GM18520 (cell line): ENCODE data around the gene C19orf81.

Experiments used
- ATAC-seq: cut with Tn5 transposase; IDR thresholded peaks from one replicate; pipeline ENCODE4 v1.9.1; 2021; ENCODE audit not compliant: unreplicated experiment

Gene C19orf81

DNA sequence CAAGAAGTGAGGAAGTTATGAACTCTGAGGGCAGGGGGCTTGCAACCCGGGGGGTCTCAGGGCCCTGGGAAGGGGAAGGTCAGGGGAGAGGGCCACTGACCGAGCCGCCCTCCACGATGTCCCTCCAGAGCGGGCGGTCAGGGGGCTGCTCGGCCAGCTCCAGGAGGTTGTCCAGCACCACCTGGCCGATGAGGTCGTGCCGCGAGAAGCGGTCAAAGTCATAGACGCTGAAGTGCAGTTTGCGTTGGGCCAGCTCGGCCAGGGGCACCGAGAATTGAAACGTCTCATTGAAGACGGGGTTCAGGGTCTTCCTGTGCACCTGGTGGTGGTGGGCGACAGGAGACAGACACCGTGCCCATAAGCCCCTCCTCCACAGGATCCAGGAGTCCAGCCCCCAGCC lies 20.1 kb upstream of the C19orf81 start:
- ATAC-seq: no peak

DNA sequence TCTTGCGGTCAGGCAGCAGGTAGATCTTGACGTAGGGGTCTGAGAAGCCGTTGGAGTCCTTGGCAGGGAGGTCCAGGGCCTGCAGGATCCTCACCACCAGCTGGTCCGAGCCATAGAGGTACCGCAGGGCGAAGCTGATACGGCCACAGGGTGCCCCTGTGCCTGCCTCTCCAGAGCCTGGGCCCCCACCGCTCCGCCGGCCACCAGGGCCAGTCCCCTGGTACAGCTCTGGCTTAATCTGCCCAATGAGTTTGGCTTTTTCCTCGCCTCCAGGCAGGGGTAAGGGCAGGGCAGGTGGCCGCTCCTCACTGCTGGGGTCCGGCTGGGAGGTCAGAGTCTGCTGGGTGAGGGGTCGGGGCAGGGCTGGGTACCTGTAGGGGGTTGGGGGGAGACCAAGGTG lies 19.4 kb upstream of the C19orf81 start:
- ATAC-seq: no peak

DNA sequence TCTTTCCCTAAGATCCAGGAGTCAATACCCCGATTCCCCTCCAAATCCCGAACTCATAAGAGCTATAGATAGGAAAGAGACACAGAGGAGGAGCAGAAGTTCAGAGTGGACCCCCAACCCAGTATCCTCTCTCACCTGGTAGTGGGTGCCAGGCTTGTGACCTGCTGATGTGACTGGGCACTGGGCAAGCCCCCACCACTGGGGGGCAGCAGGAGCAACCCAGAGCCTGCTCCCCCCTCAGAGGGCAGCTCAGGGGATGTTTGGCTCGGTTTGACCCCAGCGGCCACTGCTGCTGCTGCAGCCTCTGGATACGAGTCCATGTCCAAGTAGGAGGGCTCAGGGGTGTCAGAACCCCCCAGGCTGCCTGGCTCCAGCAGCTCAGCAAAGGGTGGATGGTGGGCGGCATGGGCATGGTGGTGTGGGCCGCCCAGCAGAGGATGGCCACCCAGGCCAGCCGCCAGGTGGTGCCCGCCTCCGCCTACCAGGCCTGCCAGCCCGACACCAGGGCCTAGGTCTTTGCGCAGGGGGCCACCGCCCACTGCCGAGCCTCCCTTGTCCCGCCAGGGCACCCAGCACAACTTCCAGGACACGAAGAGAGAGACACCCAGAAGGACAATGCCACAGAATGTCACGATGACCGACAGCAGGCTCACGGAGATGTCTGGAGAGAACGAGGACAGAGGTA lies 17.0 kb upstream of the C19orf81 start:
- no peak for ATAC-seq

DNA sequence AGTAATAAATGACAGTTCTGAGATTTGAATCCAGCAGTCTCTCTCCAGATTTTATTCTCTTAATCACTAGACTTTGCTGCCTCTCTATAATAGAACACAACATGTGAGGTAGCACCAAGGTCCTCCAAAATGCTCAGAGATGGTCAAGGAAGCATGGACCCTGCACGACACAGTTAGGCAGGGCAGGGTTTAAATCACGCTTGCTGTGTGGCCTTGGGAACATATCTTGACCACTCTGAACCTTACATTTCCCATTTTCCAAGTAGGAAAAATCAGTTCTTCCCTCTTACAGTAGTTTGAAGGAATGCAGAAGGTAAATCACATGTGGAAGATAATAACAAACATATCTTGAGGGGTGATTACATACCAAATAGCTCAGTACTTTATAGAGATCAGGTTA lies 15.9 kb upstream of the C19orf81 start:
- ATAC-seq: no peak

DNA sequence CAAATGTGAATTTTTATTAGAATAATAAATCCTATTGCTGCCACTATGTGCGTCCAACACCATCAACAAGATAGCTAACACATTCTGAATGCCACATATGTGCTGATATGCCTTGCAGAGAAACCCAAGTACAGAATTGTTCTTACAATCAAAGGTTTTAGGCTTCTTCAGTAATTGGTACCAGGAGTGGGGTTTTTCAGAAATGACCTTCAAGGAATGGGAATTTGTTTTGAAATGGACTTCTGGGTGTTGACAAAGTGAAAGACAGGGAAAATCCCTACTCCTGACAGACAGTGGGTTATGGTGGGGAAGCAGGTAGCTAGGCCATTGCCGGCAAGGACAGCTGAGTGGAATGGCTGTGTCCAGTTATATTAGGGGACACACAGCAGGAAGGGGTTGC lies 15.3 kb upstream of the C19orf81 start:
- ATAC-seq: no peak

DNA sequence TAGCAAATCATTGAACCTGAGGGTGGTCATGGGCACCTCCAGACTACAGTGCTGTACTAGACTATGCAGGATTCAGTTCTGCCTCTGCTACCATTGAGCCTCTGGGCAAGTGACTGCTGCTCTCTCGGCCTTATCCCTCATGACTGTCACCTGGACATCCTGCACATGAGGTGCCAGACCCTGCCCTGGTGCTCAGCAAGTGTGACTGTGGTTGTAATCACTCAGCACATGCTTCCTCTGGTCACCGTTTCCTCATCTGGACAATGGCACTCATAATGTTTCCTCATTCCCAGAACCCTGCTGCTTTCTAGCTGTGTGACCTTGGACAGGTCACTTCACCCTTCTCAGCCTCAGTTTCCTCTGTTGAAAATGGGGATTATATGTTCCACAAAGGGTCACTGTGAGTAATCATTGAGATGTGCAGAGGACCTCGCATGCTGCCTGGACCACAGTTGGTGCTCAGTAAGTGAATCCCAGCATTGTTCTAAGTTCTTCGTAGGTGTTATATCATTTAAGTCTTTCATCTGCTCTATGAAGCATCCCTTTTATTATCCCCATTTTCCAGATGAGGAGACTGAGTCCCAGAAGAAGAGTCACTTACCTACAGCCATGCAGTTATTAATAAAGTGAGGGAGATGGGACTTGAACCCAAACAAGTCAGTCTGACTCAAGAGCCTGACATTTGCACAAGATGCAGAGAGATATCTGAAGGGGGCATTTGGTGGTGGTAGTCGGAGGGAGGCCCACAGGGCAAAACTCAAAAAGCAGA lies 12.7 kb upstream of the C19orf81 start:
- no peak for ATAC-seq

DNA sequence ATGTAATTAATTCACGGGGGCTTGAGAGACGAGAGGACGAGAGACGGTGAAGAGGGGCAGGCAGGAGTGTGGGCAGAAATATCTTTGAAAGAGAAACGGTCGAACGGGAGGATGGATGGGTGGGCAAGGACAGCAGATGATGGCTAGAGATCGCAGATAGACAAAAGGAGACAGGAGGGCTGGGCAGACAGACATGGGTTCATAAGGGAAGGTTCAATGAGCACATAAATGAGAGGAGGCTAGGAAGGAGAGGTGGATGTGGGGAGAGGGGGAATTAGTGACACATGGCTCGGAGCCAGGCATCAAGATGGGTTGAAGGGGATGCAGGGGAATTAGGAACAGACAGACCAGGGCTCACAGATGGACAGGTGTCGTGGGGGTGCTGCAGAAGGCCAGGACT lies 10.6 kb upstream of the C19orf81 start:
- no peak for ATAC-seq

DNA sequence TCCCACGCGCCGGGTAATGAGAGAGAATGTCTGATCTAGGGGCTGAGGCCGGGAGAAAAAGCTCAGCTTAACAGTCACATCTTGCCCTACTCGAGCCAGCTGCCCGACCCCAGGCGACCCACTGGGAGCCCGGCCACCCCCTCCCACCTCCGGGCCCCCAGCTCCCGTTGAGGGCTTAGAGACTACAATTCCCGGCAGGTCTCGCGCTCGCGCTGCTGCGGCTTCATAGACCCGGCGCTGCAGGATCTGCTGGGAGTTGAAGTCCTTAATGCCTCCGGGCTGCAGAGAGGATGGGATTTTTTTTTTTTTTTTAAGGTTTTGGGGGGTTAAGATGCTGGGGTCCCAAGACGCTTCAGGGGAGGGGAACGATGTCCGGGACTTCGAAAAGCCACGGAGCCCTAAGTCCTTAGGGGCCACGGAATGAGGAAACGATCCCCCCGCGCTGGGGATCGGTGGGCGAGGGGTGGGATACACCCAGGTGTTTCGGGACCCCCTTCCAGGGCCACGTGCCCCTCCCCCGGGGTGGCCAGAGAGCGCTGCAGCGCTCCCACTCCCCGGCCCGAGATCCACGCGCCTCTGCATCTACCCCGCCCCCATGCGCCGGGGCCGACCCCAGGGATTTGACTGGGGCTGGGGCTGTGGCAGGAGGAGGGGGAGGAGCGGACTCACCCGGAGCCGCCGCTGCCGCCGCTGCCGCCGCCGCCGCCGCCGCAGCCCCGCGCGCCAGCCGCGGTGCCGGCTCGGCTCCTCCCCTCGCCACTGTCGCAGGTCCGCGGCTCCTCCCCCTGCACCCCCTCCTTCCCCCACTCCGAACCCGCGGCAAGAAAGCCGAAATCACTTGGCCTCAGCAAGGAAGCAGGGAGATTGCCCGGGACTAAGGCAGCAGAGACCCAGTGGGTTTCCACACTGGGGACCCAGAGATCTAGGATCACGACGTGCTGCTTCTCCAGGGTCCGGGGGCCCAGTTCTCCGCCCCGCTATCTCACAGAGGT lies 9.8 kb upstream of the C19orf81 start, which contains the start of gene SYT3:
Gene SYT3, minus strand, starts transcription at position 761 of the 992 bp plus-strand sequence. CDS start 2,470 bp downstream, outside the sequence.
- ATAC-seq: no peak

DNA sequence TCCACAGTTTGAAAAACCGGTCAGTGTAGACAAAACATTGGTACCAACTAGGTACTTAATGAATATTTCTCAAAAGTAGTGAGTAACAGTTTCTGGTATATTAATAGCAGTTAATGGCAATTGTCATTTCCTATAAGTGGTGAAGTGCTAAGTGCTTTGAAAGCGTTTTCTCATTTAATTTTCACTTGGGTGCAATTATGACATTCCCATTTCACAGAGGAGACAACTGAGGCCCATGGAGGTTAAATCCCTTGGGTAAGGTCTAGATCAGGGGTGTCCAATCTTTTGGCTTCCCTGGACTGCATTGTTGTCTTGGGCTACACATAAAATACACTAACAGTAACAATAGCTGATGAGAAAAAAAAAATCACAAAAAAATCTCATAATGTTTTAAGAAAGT lies 8.9 kb upstream of the C19orf81 start:
- no peak for ATAC-seq

DNA sequence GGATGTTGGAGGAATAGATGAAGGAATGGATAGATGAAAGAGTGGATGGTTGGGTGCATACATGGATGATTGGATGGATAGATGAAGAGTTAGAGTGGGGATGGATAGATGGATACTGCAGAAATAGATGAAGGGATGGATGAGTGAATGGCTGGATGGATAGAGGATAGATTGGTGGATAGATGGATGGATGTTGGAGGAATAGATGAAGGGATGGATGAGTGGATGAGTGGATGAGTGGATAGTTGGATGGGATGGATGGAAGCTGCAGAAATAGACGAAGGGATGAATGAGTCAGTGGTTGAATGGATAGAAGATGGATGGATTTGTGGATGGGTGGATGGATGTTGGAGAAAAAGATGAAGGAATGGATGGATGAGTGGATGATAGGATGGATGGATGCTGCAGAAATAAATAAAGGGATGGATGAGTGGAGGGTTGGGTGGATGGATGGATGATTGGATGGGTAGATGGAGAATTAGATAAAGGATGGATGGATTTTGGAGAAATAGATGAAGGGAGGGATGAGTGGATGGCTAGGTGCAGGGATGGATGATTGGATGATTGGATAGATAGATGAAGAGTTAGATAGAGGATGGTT lies 4.8 kb upstream of the C19orf81 start:
- no peak for ATAC-seq

DNA sequence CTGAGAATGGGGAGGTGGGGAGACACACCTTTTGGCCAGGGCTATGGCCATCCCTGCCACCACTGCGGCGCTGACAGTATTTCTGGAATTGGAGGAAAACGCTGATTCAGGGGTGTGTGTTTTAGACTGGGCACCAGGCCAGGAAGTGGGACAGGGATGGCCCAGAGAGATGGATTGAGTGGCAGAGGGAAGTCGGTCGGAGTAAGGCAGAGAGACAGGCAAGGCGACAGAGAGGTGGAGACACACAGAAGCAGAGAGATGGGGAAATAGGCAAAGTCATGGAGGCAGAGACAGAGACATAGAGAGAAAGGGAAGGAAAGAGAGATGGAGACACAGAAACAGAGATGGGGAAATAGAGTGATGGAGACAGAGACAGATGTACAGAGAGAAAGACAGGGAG lies 4.1 kb upstream of the C19orf81 start:
- no peak for ATAC-seq

DNA sequence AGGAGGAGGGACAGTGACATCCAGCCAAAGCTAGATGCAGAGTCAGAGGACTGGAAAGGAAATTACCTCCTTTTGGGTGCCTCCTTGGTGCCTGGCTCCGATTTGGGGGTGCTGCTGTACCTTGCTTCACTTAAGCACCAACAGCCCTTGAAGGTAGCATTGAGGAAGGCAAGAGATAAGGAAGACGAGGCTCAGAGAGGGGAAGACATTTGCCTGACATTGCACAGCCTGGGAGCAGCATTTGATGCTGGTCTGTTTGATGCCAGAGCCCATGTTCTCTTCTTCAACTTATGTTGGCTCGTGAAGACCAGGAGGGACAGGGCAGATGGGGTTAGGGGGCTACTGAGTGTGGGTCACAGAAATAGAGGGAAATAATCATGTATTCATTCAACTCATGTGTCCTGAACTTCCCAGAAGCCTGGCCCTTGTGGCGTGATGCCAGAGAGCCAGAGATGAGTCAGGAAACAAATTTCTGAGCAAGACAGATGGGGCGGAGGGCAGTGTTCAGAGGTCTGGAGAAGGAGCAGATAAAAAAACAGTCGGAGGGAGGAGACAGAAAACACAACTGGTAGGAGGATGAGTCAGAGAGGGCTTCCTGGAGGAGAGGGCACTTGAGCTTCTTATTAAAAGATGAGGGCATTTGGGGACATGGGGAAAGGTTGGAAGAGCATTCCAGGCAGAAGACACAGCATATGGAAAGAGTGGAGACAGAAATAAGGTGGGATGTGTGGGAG lies 3.0 kb upstream of the C19orf81 start:
- no peak for ATAC-seq

DNA sequence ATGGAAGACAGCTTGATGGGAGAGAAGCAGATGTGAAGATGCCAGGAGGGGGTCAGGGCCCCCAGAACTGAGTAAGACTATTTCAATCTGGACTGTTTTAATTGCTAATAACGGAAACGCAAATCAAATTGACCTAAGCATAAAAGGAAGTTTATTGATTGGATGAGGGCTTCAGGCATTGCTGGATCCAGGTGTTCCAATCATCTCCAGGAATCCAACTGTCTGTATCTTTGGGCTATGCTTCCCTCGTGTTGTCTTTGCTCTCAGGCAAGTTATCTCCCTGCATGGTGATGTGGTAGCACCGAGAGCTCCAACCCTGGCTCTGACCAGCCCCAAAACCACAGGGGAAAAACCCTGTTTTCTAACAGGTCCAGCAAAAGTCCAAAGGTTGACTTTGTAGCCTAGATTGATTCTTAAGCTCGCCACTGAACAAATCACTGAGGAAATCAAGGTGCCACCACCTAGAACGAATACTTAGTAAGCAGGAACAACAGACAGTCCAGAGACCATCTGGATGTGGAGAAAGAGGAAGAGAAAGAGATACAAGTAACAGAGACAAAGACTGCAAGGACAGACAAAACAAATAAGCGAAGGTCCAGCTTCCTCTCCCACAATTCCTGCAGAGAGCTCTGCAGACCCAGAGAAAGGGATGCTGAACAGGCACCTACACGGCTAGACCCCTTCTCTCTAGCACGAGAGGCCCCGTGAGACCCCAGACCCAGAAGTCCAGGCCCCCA lies 1.2 kb upstream of the C19orf81 start:
- no peak for ATAC-seq

DNA sequence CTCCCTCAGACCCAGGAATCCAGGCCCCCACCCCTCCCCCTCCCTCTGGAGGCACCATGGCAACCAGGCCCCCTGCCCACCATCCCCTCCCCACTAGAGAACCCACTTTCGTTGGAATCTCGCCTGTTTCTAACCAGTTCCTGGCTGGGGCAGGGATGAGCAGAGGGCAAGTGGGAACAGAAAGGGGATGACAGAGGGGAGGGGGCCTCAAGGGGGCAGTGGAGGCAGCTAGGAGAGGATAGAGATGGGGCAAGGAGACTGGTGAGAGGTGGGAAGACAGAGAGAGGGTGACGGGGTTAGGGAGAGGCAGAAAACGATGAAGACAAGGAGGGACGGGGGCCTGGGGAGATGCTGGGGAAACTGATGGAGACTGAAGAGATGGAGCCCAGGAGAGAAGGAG lies 586 bp upstream of the C19orf81 start:
- ATAC-seq: no peak

DNA sequence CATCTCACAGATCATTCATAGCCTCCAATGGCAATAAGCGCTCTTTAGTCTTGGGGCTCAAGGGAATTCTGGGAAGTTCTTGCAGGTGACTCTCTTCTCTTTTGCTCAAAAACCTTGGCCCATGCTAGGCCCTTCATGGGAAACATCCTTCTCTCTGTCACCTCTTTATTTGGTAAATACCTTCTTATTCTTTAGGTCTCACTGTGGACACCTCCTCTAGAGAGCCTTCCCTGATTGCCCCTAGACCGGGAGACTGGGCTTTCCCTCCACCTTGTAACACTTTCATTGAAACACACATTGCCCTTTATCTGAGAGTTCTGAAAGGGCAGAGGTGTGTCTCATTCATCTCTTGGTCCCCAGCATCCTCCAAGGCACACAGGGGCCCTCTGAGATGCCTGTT lies 1.9 kb downstream of the C19orf81 start:
- ATAC-seq: no peak

DNA sequence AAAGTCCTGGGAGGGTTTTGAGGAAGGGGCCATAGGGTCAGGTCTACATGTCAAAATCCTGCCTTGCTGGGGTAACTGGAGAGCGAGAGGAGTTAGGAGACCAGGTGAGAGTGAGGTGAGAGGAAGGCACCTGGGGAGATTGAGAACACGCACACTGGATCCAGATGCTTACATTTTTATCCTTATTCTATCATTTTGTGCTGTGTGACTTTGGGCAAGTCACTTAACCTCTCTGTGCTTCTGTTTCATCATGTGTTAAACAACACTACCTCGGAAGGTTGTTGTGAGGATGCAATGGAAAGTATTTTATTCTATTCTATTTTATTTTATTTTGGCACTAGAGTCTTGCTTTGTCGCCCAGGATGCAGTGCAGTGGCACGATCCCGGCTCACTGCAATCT lies 3.5 kb downstream of the C19orf81 start:
- ATAC-seq: no peak

DNA sequence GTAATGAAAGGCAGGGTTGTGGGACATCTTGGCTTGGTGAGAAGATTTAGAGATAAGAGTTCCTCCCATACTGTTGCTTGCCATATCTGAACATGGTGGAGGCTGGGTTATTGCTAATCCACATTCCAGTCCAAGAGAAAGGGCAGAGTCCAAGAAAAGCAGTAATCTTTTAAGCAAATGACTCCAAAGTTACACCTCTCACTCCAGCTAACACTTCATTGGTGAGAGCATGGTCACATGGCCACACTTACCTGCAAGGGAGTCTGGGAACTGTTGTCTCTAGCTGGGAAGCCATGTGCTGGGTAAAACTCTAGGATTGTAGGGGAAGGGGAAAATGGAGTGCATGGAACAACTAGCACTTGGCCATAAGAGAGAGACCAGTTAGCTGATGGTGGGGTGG lies 5.6 kb downstream of the C19orf81 start:
- no peak for ATAC-seq

DNA sequence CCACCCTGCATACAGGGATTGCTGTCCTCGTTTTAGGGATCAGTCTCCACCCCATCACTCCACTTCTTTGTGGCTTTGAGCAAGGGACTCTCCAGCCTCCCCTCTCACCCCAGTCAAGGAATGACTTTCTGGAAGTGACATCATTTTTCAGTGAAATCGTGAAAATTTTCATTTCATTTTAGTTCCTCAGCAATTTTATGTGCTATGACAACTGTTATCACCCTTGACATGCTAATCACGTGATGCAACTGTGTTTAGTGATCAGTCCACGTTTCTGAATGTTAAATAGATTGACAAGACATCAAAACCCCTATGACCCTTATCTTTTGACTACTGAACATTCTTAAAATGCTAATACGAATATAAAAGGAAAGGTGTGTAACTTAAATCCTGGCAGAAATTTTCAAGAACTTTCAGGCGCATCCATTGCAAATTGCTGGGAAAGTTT lies 8.0 kb downstream of the C19orf81 start:
- no peak for ATAC-seq

DNA sequence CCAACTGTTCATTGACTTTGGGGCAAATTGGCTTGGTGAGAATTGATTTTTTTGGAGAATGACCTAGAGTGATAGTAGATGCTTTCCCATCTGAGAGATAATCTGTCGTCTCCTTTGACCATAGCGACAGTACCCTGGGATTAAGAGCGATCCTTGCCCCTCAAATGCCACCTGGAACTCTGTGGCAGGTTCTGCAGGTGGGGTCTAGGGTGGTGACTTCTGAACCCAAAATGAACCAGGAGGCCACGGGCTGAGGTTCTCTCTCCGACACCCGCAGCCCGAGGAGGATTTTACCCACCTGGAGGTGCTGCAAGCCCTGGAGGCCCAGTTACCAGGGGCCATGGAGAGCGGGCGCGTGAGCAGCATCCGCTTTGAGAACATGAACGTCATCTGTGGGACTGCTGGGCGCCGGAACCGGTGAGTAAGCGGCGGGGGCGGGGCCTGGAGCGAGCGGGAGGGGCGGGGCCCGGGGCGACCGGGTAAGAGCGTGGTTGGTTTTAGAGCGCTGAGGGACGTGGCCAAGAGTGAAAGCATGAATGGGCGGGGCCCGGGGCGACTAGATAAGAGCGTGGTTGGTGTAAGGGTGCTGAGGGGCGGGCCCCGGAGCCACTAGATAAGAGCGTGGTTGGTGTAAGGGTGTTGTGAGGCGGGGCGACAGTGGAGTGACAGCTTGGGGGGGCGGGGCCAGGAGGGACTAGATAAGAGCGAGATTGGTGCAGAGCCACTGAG lies 8.6 kb downstream of the C19orf81 start:
- peak; percentile 74 for ATAC-seq
